T-cell (primary cell): ENCODE results near the gene QSOX2. TPM values are rescaled to one million over a fixed set of nuclear protein-coding genes. Genes with fewer than 3 reads are reported as not detected.

Source experiments
- ATAC-seq, 4 experiments: fragments of 200-7000 bp in 3 of 4; fragments of 150-1000 bp in 1 of 4; cut with Tn5 transposase; replicated peaks in 1 of 4; 1 replicate in 3 of 4; 2 replicates in 1 of 4; pipeline ENCODE4 v1.10.0; 2021; ENCODE audit warnings: moderate library complexity in 3 of 4, mild to moderate bottlenecking in 2 of 4, moderate number of reproducible peaks in 1 of 4
- CTCF ChIA-PET, 2 donors: fragments of 300-600 bp; sonication (Branson Sonifier 250); formaldehyde crosslinking; loops; one replicate each; lab custom pipeline; 2022; ENCODE audit warnings: antibody characterized with exemption in 2 of 2; lab: Charles Lee
- POLR2A ChIA-PET, 2 donors: fragments of 300-600 bp; sonication (Branson Sonifier 250); formaldehyde crosslinking; loops; one replicate each; lab custom pipeline; 2022; ENCODE audit warnings: antibody characterized with exemption in 2 of 2; lab: Charles Lee
- DNase-seq, 35 experiments: peaks; one replicate each; pipeline versions ENCODE4 v3.0.0 to v3.0.0-alpha.2; 2013 to 2023
- H3K27ac ChIP-seq: one replicate; pipeline ENCODE4 v1.5.1; 2013; ENCODE audit warnings: low read length
- H3K27me3 ChIP-seq, 2 experiments: replicated peaks in 1 of 2; 1 replicate in 1 of 2; 2 replicates in 1 of 2; pipeline versions ENCODE4 v1.6.1 to v1.7.0; 2013; ENCODE audit warnings: low read length in 1 of 2, mixed read lengths in 1 of 2; ENCODE audit not compliant: control insufficient read depth in 2 of 2, insufficient read depth in 2 of 2; ENCODE audit errors: extremely low read depth in 1 of 2
- H3K36me3 ChIP-seq, 2 donors: 1 replicate in 1 of 2; 2 replicates in 1 of 2; pipeline versions ENCODE4 v1.6.1 to v1.7.0; 2013; ENCODE audit warnings: low read length in 1 of 2; ENCODE audit not compliant: control insufficient read depth in 2 of 2, insufficient read depth in 1 of 2; ENCODE audit errors: extremely low read depth in 1 of 2
- H3K4me1 ChIP-seq, 2 experiments: 1 replicate in 1 of 2; 2 replicates in 1 of 2; pipeline versions ENCODE4 v1.6.1 to v1.7.0; 2013; ENCODE audit warnings: low read length in 2 of 2, mixed read lengths in 1 of 2; ENCODE audit not compliant: insufficient read depth in 2 of 2, control insufficient read depth in 1 of 2; ENCODE audit errors: extremely low read depth in 1 of 2
- H3K4me3 ChIP-seq, 2 donors: 1 replicate in 1 of 2; 2 replicates in 1 of 2; pipeline versions ENCODE4 v1.5.1 to v1.7.0; 2013; ENCODE audit warnings: mild to moderate bottlenecking in 2 of 2, low read length in 1 of 2, moderate library complexity in 1 of 2; ENCODE audit not compliant: control insufficient read depth in 1 of 2; ENCODE audit errors: extremely low read depth in 1 of 2
- H3K9me3 ChIP-seq: 2 replicates; pipeline ENCODE4 v1.7.0; 2013
- H3K27ac Mint-ChIP-seq, 2 donors: one replicate each; pipeline ENCODE4 v1.8.0; 2020 to 2021; ENCODE audit warnings: mild to moderate bottlenecking in 2 of 2, mixed read lengths in 2 of 2
- H3K27me3 Mint-ChIP-seq, 2 donors: one replicate each; pipeline ENCODE4 v1.8.0; 2021 to 2022; ENCODE audit warnings: mixed read lengths in 2 of 2
- H3K36me3 Mint-ChIP-seq: one replicate; pipeline ENCODE4 v1.8.0; 2021; ENCODE audit warnings: mixed read lengths
- H3K4me1 Mint-ChIP-seq, 3 donors: one replicate each; pipeline ENCODE4 v1.8.0; 2020 to 2022; ENCODE audit warnings: mixed read lengths in 3 of 3, mild to moderate bottlenecking in 1 of 3
- H3K4me3 Mint-ChIP-seq, 3 donors: one replicate each; pipeline ENCODE4 v1.8.0; 2020 to 2022; ENCODE audit warnings: mild to moderate bottlenecking in 3 of 3, mixed read lengths in 3 of 3, moderate library complexity in 3 of 3
- H3K9me3 Mint-ChIP-seq, 3 donors: one replicate each; pipeline ENCODE4 v1.8.0; 2020 to 2022; ENCODE audit warnings: mixed read lengths in 3 of 3
- WGBS: methylation state at CpG from one replicate; pipeline ENCODE4 v1.1.5; 2013; ENCODE audit warnings: missing lambda C conversion rate; ENCODE audit not compliant: insufficient coverage; 5-methylcytosine and 5-hydroxymethylcytosine counted together
- total RNA-seq, 35 experiments: library from RNA in 6 of 35; stranded (reverse) in 6 of 35; fragments of 120-200 nt in 1 of 35; gene quantifications; one replicate each; pipeline versions ENCODE4 v1.2.1 to v1.2.4 and lab custom pipeline; 2013 to 2026

The QSOX2 gene
- total RNA-seq, 5 donors from 2014 or later (not counting 1 experiment from before 2014, with no cell fraction given) = 14.1 to 19.4 (median 17.0) TPM

DNA sequence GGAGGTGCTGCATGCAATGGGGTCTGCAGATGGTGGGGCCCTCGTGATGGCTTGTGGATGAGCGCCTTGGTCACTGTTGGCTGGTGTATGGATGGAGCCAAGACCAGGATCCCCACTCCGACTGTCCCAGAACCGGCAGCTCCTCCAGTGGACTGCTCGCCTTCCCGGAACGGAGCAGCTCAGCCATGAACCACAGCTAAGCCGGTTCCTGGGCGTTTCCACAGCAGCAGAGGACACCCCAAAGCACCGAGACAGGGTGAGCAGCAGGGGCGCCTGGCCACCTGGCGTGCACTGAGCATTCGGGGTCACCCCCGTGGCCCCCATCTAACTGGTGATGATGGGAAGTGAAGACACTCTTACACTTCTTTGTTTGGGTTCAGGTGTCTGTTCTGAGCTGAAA is 32.1 kb upstream of the QSOX2 start:
- 83% methylated on average over 10 of the region's 14 CpGs for WGBS
- Mint-ChIP-seq H3K4me1 (peaks cover 0 to 3% (median 0%) of the 10 kb centered on the region in 3 donors), H3K27me3 (peaks cover 0 to 10% of the 10 kb centered on the region in 2 donors), H3K27ac (no peak overlapping the region), H3K36me3 (no peaks in the 10 kb centered on the region), H3K9me3 (no peaks in the 10 kb centered on the region), H3K4me3 (no peak overlapping the region)
- ChIA-PET CTCF (no interaction called here), POLR2A (no interaction called here)
- Histone ChIP-seq H3K27me3 (peaks cover 0 to 56% of the 10 kb centered on the region in 2 experiments), H3K36me3 (no peaks in the 10 kb centered on the region), H3K4me3 (no peak overlapping the region), H3K4me1 (peaks cover 0 to 7% of the 10 kb centered on the region in 2 experiments), H3K9me3 (no peaks in the 10 kb centered on the region), H3K27ac (no peak overlapping the region)
- DNase-seq = no peak
- ATAC-seq = no peak

DNA sequence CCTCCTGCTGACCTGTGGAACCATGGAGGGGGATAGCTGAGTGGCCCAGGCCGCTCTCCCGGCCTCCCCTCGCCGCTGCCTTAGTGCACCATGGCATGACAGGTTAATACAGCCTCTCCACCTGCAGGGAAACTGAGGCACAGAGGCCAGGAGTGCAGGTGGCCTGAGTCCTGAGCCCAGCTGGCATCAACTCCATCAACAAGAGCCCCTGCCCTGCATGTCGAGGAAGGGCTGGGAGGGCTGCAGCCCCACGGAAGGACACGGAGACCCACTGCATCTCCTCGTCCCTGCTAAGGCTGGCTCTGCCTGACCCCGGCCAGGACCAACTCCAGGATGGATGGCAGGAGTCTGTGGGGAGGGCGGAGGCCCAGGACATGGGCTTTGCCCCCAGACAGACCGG is 31.1 kb upstream of the QSOX2 start:
- H3K27ac Mint-ChIP-seq = no peak overlapping the region
- ATAC-seq (no peak), DNase-seq (no peak)
- H3K27me3 Mint-ChIP-seq = peaks cover 0 to 10% of the 10 kb centered on the region in 2 donors
- 75% methylated on average over 7 of the region's 11 CpGs for WGBS
- Histone ChIP-seq H3K4me1 (no peaks in the 10 kb centered on the region), H3K9me3 (no peaks in the 10 kb centered on the region), H3K4me3 (no peak overlapping the region), H3K27me3 (peaks cover 0 to 46% of the 10 kb centered on the region in 2 experiments), H3K27ac (no peak overlapping the region), H3K36me3 (no peaks in the 10 kb centered on the region)
- POLR2A ChIA-PET = no interaction called here
- CTCF ChIA-PET = no interaction called here
- no peaks in the 10 kb centered on the region for H3K36me3 Mint-ChIP-seq
- H3K4me1 Mint-ChIP-seq = no peaks in the 10 kb centered on the region
- no peak overlapping the region for H3K4me3 Mint-ChIP-seq
- no peaks in the 10 kb centered on the region for H3K9me3 Mint-ChIP-seq

DNA sequence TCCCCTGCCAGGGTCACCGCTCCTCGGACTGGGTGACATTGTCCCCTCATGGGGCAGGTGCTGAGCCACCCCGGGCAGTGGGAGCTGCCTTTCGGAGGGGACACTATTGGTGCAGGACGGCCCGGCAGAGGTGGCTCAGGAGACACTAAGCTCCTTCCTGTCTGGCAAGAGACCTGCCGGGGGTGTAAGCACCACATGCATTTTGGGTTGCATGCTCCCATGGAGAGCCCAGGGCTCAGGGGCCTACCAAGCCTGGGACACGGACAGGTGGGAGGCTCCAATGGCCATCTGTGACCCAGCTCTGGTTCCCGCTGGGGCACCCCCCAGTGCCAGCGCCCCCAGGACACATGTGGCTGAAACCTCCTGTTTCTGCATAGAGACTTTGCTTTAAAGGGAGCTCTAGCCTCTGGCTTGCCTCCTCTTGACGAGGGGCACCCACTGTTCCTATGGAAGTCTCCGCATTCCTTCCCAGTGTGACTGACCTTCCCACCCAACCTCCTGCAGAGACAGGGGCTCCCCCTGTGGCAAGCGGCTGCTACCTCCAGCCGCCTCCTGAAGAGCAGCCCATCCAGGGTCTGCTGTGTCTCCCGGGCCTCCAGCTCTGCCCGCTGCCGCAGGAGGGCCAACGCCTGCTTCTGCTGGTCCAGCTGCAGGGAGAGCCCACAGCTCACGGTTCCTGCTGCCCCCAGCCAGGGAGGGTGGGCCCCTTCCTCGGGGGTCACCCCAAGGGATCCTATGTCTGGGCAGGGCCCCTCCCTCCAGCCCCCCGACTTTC is 30.2 kb upstream of the QSOX2 start:
- Histone ChIP-seq H3K4me3 (no peak overlapping the region), H3K36me3 (no peaks in the 10 kb centered on the region), H3K4me1 (no peaks in the 10 kb centered on the region), H3K9me3 (no peaks in the 10 kb centered on the region), H3K27me3 (peaks cover 0 to 42% of the 10 kb centered on the region in 2 experiments), H3K27ac (no peak overlapping the region)
- H3K9me3 Mint-ChIP-seq = no peaks in the 10 kb centered on the region
- ATAC-seq (no peak), DNase-seq (no peak)
- H3K4me1 Mint-ChIP-seq = no peaks in the 10 kb centered on the region
- no peaks in the 10 kb centered on the region for H3K36me3 Mint-ChIP-seq
- WGBS = 71% methylated on average over 21 of the region's 21 CpGs
- ChIA-PET CTCF (no interaction called here), POLR2A (no interaction called here)
- H3K4me3 Mint-ChIP-seq = no peak overlapping the region
- no peak overlapping the region for H3K27ac Mint-ChIP-seq
- H3K27me3 Mint-ChIP-seq = peaks cover 0 to 8% of the 10 kb centered on the region in 2 donors

DNA sequence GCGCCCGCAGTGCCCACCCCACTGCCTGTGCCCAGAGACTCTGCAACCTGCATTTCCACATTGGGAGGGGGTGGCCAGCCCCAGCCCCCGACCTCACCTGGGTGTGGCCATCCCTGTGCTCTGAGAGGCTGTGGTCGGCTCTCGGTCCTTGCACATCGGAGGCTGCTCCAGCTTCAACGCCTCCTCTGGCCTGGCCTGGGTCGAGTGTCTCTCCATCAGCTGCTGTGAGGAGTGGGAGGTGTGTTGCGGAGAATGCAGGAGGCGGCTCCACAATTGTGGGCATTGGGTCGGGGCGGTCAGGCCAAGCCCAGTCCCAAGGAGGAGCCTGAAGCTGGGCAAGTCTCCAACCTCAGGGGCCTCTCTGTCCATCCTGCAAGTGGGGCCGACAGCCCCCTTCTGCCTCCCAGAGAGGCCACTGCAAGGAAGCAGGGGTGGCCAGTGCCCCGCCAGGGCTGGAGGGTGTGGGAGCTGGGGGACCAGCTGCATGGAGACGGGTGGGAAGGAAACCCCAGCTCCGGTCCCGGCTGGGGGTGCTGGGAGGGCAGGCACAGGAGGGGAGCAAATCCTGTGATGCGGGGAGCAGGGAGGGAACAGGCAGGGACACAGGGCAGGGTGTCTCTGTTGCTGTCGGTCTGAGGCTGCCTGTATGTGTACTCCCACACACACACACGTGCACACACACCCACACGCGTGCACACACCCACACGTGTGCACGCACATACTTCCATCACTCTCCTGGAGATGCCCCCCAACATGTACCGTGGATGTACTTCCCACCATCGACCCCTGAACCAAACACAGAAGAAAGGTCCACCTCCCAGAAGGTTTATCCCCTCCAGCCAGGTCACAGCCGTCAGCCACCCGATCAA is 29.4 kb upstream of the QSOX2 start:
- 79% methylated on average over 17 of the region's 28 CpGs for WGBS
- no peak overlapping the region for H3K4me3 ChIP-seq
- H3K27me3 Mint-ChIP-seq = peaks cover 0 to 7% of the 10 kb centered on the region in 2 donors
- ChIA-PET CTCF (no interaction called here), POLR2A (no interaction called here)
- no peaks in the 10 kb centered on the region for H3K36me3 ChIP-seq
- no peaks in the 10 kb centered on the region for H3K4me1 ChIP-seq
- H3K4me3 Mint-ChIP-seq = no peak overlapping the region
- H3K4me1 Mint-ChIP-seq = no peaks in the 10 kb centered on the region
- no peak overlapping the region for H3K27ac Mint-ChIP-seq
- H3K36me3 Mint-ChIP-seq = no peaks in the 10 kb centered on the region
- ATAC-seq = no peak
- no peaks in the 10 kb centered on the region for H3K9me3 ChIP-seq
- H3K27me3 ChIP-seq = peaks cover 0 to 37% of the 10 kb centered on the region in 2 experiments
- no peak for DNase-seq
- H3K9me3 Mint-ChIP-seq = no peaks in the 10 kb centered on the region
- H3K27ac ChIP-seq = no peak overlapping the region

DNA sequence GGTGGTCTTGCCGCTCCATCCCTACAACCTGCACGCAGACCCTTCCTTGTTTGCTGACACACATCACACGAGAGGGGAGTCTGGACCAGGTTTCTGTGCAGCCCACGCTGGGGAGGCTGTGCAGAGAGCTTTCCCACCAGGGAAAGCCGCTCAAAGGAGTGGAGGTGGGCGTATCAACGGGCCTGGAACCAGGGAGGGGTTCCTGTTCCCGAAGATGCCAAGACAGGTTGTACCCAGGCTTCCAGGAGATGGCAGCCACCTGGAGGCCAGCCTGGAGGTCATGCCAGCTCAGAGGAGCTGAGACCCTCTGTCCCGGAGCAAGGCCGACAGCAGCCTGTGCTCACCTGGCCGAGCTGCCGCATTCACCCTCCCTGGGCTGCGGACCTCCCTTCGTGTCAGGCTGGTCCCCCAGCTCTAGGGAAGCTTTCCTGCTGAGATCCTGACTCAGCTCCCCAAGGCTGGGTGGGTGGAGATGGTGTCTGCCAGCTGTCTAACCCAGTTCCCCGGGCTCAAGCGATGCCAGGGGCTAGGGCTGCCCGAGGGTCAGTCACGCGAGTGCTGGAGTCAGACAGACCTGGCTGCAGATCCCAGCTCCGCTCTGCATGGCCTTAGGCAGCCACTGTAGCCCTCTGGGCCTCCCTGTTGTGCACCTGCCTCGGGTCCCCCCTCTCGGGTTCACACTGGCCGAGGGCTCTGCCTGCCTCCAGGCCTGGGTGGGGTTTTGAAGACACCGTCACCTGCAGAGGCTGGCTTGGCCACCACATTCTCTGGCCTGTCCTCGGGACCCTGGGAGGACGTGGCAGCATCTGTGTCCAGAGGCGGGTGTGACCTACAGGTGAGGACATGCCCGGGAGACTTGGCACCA is 28.5 kb upstream of the QSOX2 start:
- 83% methylated on average over 26 of the region's 28 CpGs for WGBS
- ChIA-PET POLR2A (no interaction called here), CTCF (no interaction called here)
- no peaks in the 10 kb centered on the region for H3K9me3 Mint-ChIP-seq
- Histone ChIP-seq H3K36me3 (no peaks in the 10 kb centered on the region), H3K9me3 (no peaks in the 10 kb centered on the region), H3K27me3 (peaks cover 0 to 30% of the 10 kb centered on the region in 2 experiments), H3K27ac (no peak overlapping the region), H3K4me1 (no peaks in the 10 kb centered on the region), H3K4me3 (no peak overlapping the region)
- no peak overlapping the region for H3K27ac Mint-ChIP-seq
- H3K36me3 Mint-ChIP-seq = no peaks in the 10 kb centered on the region
- H3K27me3 Mint-ChIP-seq = peaks cover 0 to 7% of the 10 kb centered on the region in 2 donors
- no peak for ATAC-seq
- H3K4me3 Mint-ChIP-seq = no peak overlapping the region
- no peaks in the 10 kb centered on the region for H3K4me1 Mint-ChIP-seq
- no peak for DNase-seq

DNA sequence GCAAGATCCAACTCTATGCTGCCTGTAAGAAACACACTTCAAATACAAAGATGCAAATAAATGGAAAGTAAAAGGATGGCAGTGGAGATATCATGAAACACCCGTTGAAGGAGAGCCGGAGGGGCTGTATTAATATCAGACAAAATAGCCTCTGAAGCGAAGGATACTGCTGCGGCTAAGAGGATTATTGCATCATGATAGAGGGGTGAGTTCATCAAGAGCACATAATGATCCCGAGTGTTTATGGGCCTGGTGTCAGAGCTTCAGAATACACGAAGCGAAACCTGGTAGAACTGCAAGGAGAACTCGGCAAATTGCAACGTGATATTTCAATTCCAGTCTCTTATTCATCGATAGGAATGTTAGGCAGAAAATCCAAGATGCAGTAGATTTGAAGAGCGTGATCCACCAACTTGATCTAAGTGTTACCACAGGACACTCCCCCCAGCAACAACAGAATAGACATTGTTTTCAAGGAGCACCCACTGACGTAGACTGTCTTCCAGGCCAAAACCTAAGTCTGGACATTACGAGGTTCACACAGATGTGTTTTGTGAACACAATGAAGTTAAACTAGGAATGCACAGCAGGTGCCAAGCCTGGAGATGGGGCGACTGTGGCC is 27.7 kb upstream of the QSOX2 start:
- Histone ChIP-seq H3K9me3 (no peaks in the 10 kb centered on the region), H3K27ac (no peak overlapping the region), H3K4me1 (no peaks in the 10 kb centered on the region), H3K4me3 (no peak overlapping the region), H3K36me3 (no peaks in the 10 kb centered on the region), H3K27me3 (peaks cover 0 to 28% of the 10 kb centered on the region in 2 experiments)
- Mint-ChIP-seq H3K27me3 (peaks cover 0 to 7% of the 10 kb centered on the region in 2 donors), H3K36me3 (no peaks in the 10 kb centered on the region), H3K4me1 (no peaks in the 10 kb centered on the region), H3K9me3 (no peaks in the 10 kb centered on the region), H3K4me3 (no peak overlapping the region), H3K27ac (no peak overlapping the region)
- ATAC-seq = no peak
- POLR2A ChIA-PET = no interaction called here
- 88% methylated on average over 11 of the region's 14 CpGs for WGBS
- CTCF ChIA-PET = no interaction called here
- DNase-seq = no peak
